ENCODE measurements around the gene KHSRP. TPM values are rescaled to one million over a fixed set of nuclear protein-coding genes. Genes with fewer than 3 reads are reported as not detected.

KHSRP gene
- total and polyA plus RNA-seq, 2 of the 4 experiments (the other 2 are of a cell fraction): 31.9 to 93.7 TPM

DNA sequence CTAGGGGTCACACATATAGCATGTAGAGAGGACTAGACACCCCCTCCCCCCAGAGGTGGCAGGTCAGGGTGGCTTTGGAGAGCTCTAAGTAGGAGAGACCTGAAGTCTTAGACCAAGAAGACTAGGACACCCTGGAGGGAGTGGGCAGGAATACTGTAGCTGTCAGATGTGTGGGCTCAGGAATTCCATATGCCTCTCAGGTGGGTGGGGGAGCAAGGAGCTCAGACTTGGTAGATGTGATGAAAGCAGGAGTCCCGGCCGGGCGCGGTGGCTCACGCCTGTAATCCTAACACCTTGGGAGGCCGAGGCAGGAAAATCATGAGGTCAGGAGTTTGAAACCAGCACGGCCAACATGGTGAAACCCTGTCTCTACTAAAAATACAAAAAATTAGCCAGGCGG, 41.1 kb upstream of the KHSRP start:
- Histone ChIP-seq H2BK120ac (ENCODE audit: low read depth, low read length) (no peak overlapping the region), H3K4me1 (ENCODE audit: control insufficient read depth, insufficient read depth, low read length) (no peaks in the 10 kb centered on the region), H4K8ac (ENCODE audit: low read depth in 2 of 2, low read length in 2 of 2) (no peak overlapping the region), H3K9ac (ENCODE audit: low read depth, low read length) (no peak overlapping the region), H2BK20ac (ENCODE audit: low read depth, low read length) (no peak overlapping the region), H3K4me3 (ENCODE audit: insufficient read depth, low read depth, low read length) (no peak overlapping the region), H3K79me1 (ENCODE audit: low read depth in 1 of 2, low read length in 2 of 2) (no peaks in the 10 kb centered on the region), H2BK15ac (ENCODE audit: low read depth, low read length) (no peak overlapping the region), H3K14ac (replicated peaks; ENCODE audit: low read depth, low read length) (no peak overlapping the region), H3K56ac (ENCODE audit: extremely low read depth, insufficient read depth, low read length) (no peak overlapping the region), H3K23ac (ENCODE audit: low read depth, low read length) (no peak overlapping the region), H3K27me3 (ENCODE audit: control insufficient read depth, insufficient read depth, low read length) (peaks cover 29% of the 10 kb centered on the region), H3K9me3 (ENCODE audit: control insufficient read depth, insufficient read depth, low read length) (no peaks in the 10 kb centered on the region), H3K4ac (ENCODE audit: low read depth, low read length) (no peak overlapping the region), H2AFZ (replicated peaks; ENCODE audit: low read length, poor library complexity) (no peak overlapping the region), H4K91ac (ENCODE audit: insufficient read depth, low read depth, low read length) (no peak overlapping the region), H3K4me2 (ENCODE audit: low read depth, low read length) (no peak overlapping the region), H3K36me3 (ENCODE audit: control insufficient read depth, insufficient read depth, low read length) (no peaks in the 10 kb centered on the region), H2AK9ac (replicated peaks; ENCODE audit: low read depth, low read length, poor library complexity) (no peak overlapping the region), H4K20me1 (ENCODE audit: insufficient read depth, low read length) (no peaks in the 10 kb centered on the region), H2AK5ac (ENCODE audit: low read depth, low read length) (no peak overlapping the region), H2BK5ac (ENCODE audit: low read depth, low read length, poor library complexity, severe bottlenecking) (no peak overlapping the region), H3K18ac (ENCODE audit: low read depth, low read length) (no peak overlapping the region), H4K5ac (ENCODE audit: low read depth, low read length) (no peak overlapping the region), H3K9me1 (ENCODE audit: insufficient read depth, low read length) (no peaks in the 10 kb centered on the region; the same call in 1 of the 2 replicates), H3K27ac (ENCODE audit: insufficient read depth, low read length) (no peak overlapping the region)
- no peak for DNase-seq
- no peak for TF ChIP-seq BHLHE40 (IDR thresholded peaks at IDR 0.05; ENCODE audit: low read depth, low read length)
- TF ChIP-seq, protein P1, sequence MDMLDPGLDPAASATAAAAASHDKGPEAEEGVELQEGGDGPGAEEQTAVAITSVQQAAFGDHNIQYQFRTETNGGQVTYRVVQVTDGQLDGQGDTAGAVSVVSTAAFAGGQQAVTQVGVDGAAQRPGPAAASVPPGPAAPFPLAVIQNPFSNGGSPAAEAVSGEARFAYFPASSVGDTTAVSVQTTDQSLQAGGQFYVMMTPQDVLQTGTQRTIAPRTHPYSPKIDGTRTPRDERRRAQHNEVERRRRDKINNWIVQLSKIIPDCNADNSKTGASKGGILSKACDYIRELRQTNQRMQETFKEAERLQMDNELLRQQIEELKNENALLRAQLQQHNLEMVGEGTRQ (IDR thresholded peaks at IDR 0.05; ENCODE audit: low read depth, low read length): no peak
- no CpG with 5 or more reads among the region's 8 CpGs for WGBS, 2 experiments (ENCODE audit: extremely low coverage in 2 of 2, insufficient read length in 1 of 2)
- BruUV-seq (replicated peaks): no TSS peak
- ChIA-PET CTCF (no interaction called here), POLR2A (ENCODE audit: unreplicated experiment) (no interaction called here)
- dilution Hi-C loops (cut with HindIII; ENCODE audit: low sequenced_read_pairs, unreplicated experiment) (no loop called here), in situ Hi-C loops (cut with MboI; ENCODE audit: low sequenced_read_pairs) (no loop called here), intact Hi-C loops (cut with micrococcal nuclease) (no loop called here)
- ATAC-seq (ENCODE audit: low read depth): no peak

All from IMR-90 (cell line).